ENCODE measurements around the gene OR5AU1. TPM values are rescaled to one million over a fixed set of nuclear protein-coding genes. Genes with fewer than 3 reads are reported as not detected.

OR5AU1 gene
- polyA plus RNA-seq, 1 donor from 2014 or later = not detected

GRCh38 chr14:21149641-21150367, 6.1 kb downstream of the OR5AU1 start:
- Histone ChIP-seq H3F3A (ENCODE audit: insufficient read depth, low read length, poor library complexity, severe bottlenecking) (no peaks in the 10 kb centered on the region), H3K9me2 (ENCODE audit: insufficient read depth, low read length) (no peaks in the 10 kb centered on the region), H3K4me3 (ENCODE audit: low read length) (no peak overlapping the region), H3K9me3 (ENCODE audit: low read length) (peaks cover 3% of the 10 kb centered on the region), H4K20me1 (ENCODE audit: insufficient read depth) (no peaks in the 10 kb centered on the region), H3K4me2 (ENCODE audit: low read length) (no peak overlapping the region), H2AFZ (ENCODE audit: low read depth, low read length) (no peak overlapping the region), H3K27me3 (ENCODE audit: insufficient read depth, low read depth, low read length) (no peaks in the 10 kb centered on the region), H3K79me2 (replicated peaks; ENCODE audit: insufficient read depth, low read length) (no peaks in the 10 kb centered on the region), H3K9ac (ENCODE audit: low read length) (no peak overlapping the region), H3K36me3 (ENCODE audit: insufficient read depth, low read length) (no peaks in the 10 kb centered on the region), H3K27ac (ENCODE audit: low read length) (no peak overlapping the region)
- TF ChIP-seq REST (IDR thresholded peaks at IDR 0.05; ENCODE audit: borderline replicate concordance) = no peak
- TF ChIP-seq, protein P1, sequence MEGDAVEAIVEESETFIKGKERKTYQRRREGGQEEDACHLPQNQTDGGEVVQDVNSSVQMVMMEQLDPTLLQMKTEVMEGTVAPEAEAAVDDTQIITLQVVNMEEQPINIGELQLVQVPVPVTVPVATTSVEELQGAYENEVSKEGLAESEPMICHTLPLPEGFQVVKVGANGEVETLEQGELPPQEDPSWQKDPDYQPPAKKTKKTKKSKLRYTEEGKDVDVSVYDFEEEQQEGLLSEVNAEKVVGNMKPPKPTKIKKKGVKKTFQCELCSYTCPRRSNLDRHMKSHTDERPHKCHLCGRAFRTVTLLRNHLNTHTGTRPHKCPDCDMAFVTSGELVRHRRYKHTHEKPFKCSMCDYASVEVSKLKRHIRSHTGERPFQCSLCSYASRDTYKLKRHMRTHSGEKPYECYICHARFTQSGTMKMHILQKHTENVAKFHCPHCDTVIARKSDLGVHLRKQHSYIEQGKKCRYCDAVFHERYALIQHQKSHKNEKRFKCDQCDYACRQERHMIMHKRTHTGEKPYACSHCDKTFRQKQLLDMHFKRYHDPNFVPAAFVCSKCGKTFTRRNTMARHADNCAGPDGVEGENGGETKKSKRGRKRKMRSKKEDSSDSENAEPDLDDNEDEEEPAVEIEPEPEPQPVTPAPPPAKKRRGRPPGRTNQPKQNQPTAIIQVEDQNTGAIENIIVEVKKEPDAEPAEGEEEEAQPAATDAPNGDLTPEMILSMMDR (IDR thresholded peaks at IDR 0.05; ENCODE audit: poor library complexity, severe bottlenecking) = no peak
- TF ChIP-seq EP300 (conservative IDR thresholded peaks at IDR 0.05; ENCODE audit: poor library complexity, severe bottlenecking) = no peak
- TF ChIP-seq MXI1 (conservative IDR thresholded peaks at IDR 0.05; ENCODE audit: poor library complexity, severe bottlenecking) = no peak
- TF ChIP-seq POLR2AphosphoS5 (IDR thresholded peaks at IDR 0.05) = no peak
- no peak for TF ChIP-seq TAF1 (IDR thresholded peaks at IDR 0.05; ENCODE audit: low read depth)
- no peak for TF ChIP-seq RAD21 (conservative IDR thresholded peaks at IDR 0.05)

DNA sequence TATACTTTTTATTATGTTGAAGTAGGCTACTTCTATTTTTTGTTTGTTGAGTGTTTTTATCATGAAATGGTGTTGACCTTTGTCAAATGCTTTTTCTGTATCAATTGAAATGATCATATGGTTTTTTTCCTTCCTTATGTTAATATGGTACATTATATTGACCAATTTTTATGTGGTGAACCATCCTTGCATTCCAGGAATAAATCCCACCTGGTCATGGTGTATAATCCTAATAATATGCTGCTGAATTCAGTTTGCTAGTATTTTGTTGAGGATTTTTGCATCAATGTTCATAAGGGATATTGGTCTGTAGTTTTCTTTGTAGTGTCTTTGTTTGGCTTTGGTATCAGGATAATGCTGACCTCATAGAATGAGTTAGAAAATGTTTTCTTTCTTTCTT, 10.4 kb downstream of the OR5AU1 start:
- Histone ChIP-seq H3K4me3 (ENCODE audit: low read length) (no peak overlapping the region), H3K9me3 (ENCODE audit: low read length) (peaks cover 7% of the 10 kb centered on the region), H4K20me1 (ENCODE audit: insufficient read depth) (no peaks in the 10 kb centered on the region), H3K27me3 (ENCODE audit: insufficient read depth, low read depth, low read length) (no peaks in the 10 kb centered on the region), H3K36me3 (ENCODE audit: insufficient read depth, low read length) (no peaks in the 10 kb centered on the region), H2AFZ (ENCODE audit: low read depth, low read length) (no peak overlapping the region), H3K79me2 (replicated peaks; ENCODE audit: insufficient read depth, low read length) (no peaks in the 10 kb centered on the region), H3K27ac (ENCODE audit: low read length) (no peak overlapping the region), H3K9me2 (ENCODE audit: insufficient read depth, low read length) (no peaks in the 10 kb centered on the region), H3K4me2 (ENCODE audit: low read length) (no peak overlapping the region), H3F3A (ENCODE audit: insufficient read depth, low read length, poor library complexity, severe bottlenecking) (no peaks in the 10 kb centered on the region), H3K9ac (ENCODE audit: low read length) (no peak overlapping the region)
- no peak for TF ChIP-seq RAD21 (conservative IDR thresholded peaks at IDR 0.05)
- no peak for TF ChIP-seq SMC3 (conservative IDR thresholded peaks at IDR 0.05; ENCODE audit: poor library complexity)
- TF ChIP-seq, protein P1 (IDR thresholded peaks at IDR 0.05; ENCODE audit: poor library complexity, severe bottlenecking) = no peak
- TF ChIP-seq EP300 (conservative IDR thresholded peaks at IDR 0.05; ENCODE audit: poor library complexity, severe bottlenecking) = no peak
- TF ChIP-seq MXI1 (conservative IDR thresholded peaks at IDR 0.05; ENCODE audit: poor library complexity, severe bottlenecking) = no peak
- TF ChIP-seq POLR2AphosphoS5 (IDR thresholded peaks at IDR 0.05) = no peak
- TF ChIP-seq EZH2 (IDR thresholded peaks at IDR 0.05; ENCODE audit: borderline replicate concordance, insufficient read depth, low read length, poor library complexity, severe bottlenecking) = no peak
- TF ChIP-seq REST (IDR thresholded peaks at IDR 0.05; ENCODE audit: borderline replicate concordance) = no peak
- no peak for TF ChIP-seq TAF1 (IDR thresholded peaks at IDR 0.05; ENCODE audit: low read depth)

Measured in neural cell (in vitro differentiated cells).